ENCODE measurements around the gene CHST12.

GRCh38 chr7:2387897-2388636 lies 15.3 kb upstream of the CHST12 start:
- no peak for TF ChIP-seq CTCF (IDR thresholded peaks at IDR 0.05; ENCODE audit: low read depth, low read length)
- TF ChIP-seq POLR2A (IDR thresholded peaks at IDR 0.05; ENCODE audit: extremely low read depth, insufficient read length): no peak
- TF ChIP-seq MAX (IDR thresholded peaks at IDR 0.05; ENCODE audit: low read depth, low read length): no peak
